Activated CD4-positive, alpha-beta T cell treated with anti-CD3 and anti-CD28 coated beads, Interleukin-2, amount 50 U/mL, for 16 hours (primary cell): ENCODE data around the gene EID3.

ENCODE experiments used
- DNase-seq: peaks from one replicate; pipeline ENCODE4 v3.0.0-alpha.2; 2020

EID3 gene

DNA sequence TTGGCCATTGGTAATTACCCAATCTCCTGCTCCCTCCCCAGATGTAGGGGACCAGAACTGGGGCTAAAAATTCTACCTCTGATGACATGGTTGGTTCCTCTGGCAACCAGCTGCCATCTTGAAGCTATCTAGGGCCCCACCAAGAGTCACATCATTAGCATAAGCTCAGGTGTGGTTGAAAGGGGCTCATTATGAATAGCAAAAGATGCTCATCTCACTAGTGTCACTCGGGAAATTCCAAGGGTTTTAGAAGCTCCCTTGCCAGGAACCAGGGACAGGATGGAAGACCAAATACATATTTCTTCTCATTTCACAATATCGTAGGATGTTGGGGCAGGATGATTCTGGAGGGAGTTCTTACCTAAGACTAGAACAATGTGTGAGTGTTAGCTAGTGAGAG, 38.6 kb downstream of the EID3 start:
- DNase-seq = no peak

DNA sequence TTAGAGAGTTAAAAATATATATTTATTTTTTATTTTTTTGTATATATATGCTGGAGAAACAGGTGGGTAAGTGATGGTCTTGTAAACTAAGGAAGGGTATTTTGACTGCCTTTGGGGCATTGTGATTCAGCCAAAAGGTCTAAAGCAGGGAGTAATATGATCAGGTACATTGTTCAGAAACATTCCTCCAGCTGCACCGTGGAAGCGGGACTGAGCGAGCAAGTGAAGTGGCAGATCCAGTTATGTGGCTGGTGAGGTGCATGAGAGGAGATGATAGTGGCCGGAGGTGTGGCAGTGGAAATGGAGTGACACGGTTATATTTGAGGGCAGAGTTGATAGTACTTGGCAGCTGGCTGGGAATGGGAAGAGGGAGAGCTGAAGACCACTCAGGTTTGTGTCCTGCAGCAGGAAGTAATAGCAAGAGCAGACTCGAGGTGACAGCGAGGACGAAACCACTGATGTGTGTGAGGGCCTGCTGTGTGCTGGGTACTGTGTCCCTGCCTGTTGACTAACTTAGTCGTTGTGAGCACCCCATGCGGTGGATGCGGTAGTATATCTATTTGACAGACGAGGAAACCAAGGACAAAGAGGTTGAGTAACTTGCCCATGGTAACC, 39.2 kb downstream of the EID3 start:
- no peak for DNase-seq

DNA sequence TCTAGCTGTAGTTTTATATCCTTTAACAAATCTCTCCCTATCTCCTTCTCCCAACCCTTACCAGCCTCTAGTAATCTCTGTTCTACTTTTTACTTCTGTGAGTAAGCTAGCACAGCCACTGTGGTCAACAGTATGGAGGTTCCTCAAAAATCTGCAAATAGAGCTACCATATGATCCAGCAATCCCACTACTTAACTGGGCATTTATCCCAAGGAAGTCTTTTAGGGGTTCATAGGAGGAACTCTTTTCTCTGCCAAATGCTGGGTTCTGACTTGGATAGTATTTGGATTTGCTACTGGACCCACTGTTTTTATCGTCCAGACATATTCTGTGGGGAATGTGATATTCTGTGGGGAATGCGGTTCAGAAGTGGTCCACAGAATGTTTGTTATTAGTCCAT, 41.1 kb downstream of the EID3 start:
- no peak for DNase-seq

DNA sequence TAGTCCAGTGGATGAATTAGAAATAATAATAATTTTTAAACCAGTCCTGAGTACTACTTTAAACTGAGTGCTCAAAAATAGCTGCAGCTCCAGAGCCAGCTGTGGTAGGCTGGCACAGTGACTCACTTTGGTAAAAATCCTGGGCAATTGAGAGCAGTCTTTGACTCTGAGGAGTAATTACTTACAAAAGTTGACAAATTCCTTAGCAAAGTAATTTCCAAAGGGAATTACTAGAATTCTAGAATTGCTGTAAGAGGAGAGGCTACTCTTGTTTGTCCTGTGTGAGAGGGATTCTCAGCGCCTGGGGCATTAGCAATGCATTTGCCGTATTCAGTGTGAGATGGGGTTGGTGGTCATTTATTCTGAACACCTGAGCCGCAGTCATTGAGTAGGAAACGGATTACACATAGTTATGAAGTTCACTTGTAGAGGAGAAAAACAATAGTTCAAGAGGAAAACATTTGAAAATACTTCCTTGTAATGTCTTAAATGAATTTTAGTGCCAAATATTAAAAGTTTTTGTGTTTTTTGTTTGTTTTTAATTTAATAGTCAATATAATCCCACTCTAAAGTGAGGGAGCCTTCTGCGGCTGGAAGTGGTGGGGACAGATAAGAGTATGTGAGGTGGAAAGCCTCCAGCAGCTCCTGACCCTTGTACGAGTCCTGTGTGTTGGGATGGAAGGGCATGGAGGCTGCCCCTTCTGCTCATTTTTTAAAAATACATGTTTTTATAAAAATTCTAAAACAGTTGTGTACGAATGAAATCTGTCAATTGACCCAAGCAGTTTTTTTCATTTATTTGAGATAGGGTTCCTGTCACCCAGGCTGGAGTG, 41.9 kb downstream of the EID3 start:
- DNase-seq = no peak

DNA sequence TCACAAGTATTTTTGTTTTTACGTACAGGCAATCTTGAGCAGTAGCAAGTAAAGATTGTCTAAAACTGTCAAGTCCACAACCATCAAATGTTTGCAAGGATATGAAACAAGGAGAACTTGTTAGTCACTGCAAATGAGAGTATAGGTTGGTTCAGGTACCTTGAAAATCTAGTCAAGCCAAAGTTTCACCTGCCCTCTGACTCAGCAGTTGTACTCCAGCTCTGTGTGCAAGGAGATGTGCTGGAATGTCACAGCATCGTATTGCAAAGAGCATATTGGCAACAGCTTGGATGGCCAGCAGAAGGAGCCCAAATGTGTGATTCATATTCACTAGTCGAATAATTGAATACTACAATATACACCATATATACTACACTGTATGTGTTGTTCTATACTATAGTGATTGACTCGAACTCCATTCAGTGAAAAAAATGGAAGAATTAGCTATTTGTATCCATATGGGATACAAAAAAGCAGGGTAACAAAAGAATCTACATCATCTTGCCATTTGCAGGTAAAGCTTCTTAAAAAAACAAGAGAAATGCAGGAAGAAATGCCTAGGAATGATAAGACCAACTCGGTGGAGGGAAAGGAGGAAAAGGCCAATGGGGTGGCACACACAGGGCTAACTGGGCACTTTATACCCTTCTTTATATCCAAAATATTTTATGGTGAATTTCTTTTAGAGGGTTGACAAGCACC, 44.0 kb downstream of the EID3 start:
- no peak for DNase-seq

DNA sequence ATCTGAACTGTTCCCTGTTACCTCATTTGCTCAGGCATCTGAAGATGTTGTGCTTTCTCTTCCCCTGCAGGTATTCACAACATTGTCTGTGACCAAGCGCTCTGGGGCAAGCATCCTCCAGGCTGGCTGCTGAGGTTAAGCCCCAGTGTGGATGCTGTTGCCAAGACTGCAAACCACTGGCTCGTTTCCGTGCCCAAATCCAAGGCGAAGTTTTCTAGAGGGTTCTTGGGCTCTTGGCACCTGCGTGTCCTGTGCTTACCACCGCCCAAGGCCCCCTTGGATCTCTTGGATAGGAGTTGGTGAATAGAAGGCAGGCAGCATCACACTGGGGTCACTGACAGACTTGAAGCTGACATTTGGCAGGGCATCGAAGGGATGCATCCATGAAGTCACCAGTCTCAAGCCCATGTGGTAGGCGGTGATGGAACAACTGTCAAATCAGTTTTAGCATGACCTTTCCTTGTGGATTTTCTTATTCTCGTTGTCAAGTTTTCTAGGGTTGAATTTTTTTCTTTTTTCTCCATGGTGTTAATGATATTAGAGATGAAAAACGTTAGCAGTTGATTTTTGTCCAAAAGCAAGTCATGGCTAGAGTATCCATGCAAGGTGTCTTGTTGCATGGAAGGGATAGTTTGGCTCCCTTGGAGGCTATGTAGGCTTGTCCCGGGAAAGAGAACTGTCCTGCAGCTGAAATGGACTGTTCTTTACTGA, 44.9 kb downstream of the EID3 start:
- no peak for DNase-seq

DNA sequence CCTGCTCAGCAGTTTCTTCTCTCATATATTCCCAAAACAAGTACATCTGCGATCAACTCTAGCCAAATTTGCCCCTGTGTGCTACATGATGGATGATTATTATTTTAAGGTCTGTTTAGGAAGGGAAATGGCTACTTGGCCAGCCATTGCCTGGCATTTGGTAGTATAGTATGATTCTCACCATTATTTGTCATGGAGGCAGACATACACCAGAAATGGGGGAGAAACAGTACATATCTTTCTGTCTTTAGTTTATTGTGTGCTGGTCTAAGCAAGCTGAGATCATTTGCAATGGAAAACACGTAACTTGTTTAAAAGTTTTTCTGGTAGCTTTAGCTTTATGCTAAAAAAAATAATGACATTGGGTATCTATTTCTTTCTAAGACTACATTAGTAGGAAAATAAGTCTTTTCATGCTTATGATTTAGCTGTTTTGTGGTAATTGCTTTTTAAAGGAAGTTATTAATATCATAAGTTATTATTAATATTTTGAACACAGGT, 45.5 kb downstream of the EID3 start:
- DNase-seq = no peak

DNA sequence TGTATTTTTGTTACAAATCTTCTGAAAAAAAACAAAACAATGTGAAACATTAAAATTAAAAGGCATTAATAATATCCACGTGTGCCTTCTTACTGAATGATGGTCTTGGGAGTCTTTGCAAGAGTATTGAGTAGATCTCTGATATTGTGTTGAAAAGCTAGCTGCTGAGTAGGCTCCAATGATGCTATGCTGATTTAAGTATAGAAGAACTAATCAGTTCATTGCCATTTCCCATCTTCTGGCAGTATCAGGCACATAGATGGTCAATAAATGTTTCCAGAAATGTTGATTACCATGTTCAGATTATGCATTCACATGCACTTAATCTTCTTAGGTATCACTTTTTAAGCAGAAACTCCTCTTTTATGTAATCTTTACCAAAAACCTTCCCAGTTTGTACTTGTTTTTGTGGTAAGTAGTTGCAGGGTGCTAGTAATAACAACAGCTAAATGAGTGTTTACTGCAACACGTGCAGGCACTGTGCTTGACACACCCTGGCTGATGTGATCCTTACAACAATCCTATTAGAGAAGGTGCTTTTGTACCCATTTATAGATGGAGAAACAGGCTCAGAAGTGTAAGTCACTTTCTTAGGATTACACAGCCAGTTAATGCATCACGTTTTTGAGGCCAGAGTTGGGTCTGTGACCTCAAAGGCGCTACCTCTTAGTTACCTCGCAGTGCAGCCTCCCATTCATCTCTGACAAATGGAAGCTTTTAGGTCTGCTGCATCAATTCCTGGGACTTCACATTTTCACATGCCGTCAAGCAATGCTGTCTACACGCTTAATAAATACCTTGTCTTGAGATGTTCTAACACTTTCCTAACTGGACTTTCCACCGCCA, 46.9 kb downstream of the EID3 start:
- DNase-seq = no peak

DNA sequence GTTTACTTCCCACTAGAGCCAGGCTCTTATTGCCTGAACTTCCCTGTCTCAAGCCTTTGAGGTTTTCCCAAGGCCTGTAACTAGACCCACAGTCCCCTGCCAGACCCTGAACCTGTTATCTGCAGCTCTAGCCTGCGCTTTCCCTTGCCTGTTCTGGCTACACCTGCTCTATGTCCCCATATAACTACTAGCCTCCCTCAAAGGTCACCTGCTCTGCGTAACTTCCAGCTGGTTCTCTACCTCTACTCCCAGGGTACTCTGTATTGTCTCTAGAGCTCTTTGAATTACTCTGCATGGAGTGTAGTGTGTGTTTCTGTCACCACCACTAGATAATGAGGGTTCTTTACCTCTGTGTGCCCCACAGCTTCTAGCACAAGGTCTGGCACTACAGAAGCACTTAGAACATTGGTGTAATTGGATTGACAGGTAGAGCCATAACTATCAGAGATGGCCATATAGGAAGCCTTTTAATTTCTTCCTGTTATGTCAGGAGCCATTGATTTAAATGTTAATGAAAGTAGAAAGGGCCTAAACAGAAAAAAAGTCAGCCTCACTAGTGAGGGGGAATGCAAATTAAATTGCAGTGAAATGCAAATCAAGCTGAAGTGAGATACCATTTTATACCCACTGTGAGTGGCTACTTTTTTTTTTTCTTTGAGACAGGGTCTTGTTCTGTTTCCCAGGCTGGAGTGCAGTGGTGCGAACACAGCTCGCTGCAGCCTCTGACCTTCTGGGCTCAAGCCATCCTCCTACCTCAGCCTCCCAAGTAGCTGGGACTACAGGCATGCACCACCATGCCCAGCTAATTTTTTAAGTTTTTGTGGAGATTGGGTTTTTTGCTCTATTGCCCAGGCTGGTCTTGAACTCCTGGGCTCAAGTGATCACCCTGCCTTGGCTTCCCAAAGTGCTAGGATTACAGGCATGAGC, 47.8 kb downstream of the EID3 start:
- no peak for DNase-seq

DNA sequence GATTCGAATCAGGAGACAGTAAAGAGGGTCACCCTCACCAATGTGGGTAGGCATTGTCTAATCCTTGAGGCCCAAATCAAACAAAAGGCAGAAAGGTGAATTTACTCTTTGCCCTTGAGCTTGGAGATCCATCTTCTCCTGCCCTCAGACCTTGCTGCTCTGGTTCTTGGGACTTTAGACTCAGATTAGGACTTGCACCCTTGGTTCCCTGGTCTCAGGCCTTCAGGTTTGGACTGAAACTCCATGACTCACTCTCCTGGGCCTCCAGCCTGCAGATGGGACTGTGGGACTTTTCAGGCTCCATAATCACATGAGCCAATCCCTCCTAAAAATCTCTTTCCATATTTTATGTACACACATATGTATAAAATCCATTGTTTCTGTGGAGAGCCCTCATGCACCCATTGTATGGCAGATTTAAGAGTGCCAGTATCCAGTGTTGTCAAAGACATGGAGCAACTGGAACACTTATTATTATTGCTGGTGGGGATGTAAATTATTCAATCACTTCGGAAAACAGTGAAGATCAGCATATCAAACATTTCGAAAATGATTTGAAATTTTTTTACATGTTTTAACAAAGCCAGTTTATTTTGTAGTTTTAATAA, 48.7 kb downstream of the EID3 start:
- DNase-seq = no peak

DNA sequence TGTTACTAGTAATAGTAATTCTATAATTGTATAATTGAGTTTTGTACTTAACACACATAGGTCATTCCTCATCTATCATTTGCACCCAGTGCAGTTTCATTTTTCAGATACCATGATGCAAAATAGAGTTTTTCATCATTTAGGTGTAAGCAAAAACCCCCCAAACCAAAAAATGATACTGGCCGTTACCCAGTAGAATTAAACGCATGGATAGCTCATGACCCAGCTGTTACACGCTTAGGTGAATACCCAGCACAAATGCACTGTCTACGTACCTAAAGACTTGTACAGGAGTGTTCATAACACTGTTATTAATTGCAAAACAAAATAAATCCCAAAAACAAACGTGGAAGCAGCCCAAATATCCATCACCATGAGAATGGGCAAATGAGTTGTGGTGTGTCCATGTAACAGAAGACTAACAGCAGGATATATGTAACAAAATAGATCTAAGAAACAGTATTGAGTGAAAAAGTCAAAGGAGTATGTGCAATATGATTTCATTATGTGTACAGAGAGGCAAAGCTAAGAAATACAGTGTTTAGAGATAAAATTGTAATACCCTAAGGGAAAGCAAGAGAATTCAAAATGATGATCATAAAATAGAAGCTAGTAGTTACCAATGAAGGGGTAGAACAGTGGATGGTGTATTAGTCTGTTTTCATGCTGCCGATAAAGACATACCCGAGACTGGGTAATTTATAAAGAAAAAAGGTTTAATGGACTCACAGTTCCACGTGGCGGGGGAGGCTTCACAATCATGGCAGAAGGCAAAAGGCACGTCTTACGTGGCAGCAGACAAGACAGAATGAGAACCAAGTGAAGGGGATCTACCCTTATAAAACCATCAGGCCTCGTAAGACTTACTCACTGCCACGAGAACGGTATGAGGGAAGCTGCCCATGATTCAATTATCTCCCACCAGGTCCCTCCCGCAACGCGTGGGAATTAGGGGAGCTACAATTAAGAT, 49.8 kb downstream of the EID3 start:
- DNase-seq = no peak

DNA sequence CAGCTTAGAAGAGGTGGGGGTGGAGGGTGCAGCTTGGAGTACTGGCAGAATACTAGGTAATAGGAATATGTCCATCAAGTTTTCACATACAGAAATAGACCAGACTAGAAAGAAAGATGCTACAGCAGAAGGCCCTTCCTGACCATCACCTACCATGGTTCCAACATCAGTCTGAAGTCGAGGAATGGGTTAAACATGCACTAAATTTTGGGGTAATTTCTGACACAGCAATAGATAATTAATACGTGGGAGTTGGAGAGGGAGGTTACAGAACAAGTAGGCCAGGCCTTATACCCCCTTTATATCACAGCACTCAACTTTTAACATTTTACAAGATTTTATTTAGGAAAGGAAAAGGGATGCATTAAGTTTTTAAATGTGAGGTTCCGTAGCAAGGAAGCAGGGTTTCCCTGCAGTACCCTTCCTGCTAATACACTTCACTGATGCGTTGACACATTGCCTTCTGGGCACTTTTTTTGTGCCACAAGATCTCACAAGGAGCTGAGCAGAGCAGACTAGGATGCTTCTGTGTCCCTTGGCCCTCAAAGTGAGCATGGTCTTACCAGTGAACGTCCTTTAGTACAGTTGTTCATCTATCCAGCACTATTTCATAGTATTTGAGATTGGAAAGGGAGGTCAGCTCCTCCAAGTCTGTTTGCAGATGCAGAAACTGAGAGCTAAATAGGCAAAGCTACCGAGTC, 50.8 kb downstream of the EID3 start:
- no peak for DNase-seq
